Inflammatory macrophage (primary cell): ENCODE data around the gene ABCB8.
A peak's percentile ranks its signal among the peaks of the same experiment; 100 is the strongest.

Experiments
- DNase-seq, 2 donors: peaks; one replicate each; pipeline ENCODE4 v3.0.0-alpha.2; 2020 to 2022

ABCB8 gene

GRCh38 chr7:151057989-151058780 is 29.9 kb downstream of the ABCB8 start:
- peak; percentile 99 to 100 for DNase-seq

GRCh38 chr7:151058781-151059366 is 30.6 kb downstream of the ABCB8 start:
- DNase-seq: peak; percentile 10 to 12

GRCh38 chr7:151059367-151060112 is 31.3 kb downstream of the ABCB8 start, which contains the start of gene SLC4A2:
TSS of gene SLC4A2 (plus strand) at chr7:151059589. CDS start at chr7:151061988, 2,399 bp downstream.
- peak; percentile 57 to 62 for DNase-seq

- no peak for DNase-seq
Observed at GRCh38 chr7:151060113-151060415, 31.8 kb downstream of the ABCB8 start.

- DNase-seq: peak in 1 of 2 donors; percentile 14
Observed at GRCh38 chr7:151060416-151061212, 32.4 kb downstream of the ABCB8 start.

GRCh38 chr7:151061213-151062110 is 33.2 kb downstream of the ABCB8 start:
- DNase-seq: no peak

GRCh38 chr7:151062111-151062398 is 33.8 kb downstream of the ABCB8 start:
- DNase-seq: no peak

GRCh38 chr7:151062399-151063211 is 34.4 kb downstream of the ABCB8 start:
- DNase-seq: no peak

- no peak for DNase-seq
Observed at GRCh38 chr7:151063212-151063561, 34.9 kb downstream of the ABCB8 start.

- DNase-seq: no peak
Observed at GRCh38 chr7:151064454-151064853, 36.2 kb downstream of the ABCB8 start.

GRCh38 chr7:151064993-151065392 is 36.7 kb downstream of the ABCB8 start:
- DNase-seq: no peak

GRCh38 chr7:151065516-151065915 is 37.3 kb downstream of the ABCB8 start:
- DNase-seq: no peak

GRCh38 chr7:151066273-151066974 is 38.2 kb downstream of the ABCB8 start:
- DNase-seq: no peak

- DNase-seq: no peak
Observed at GRCh38 chr7:151068069-151068773, 40.0 kb downstream of the ABCB8 start.

- DNase-seq: no peak
Observed at GRCh38 chr7:151069841-151070573, 41.8 kb downstream of the ABCB8 start.

GRCh38 chr7:151070574-151070960 is 42.3 kb downstream of the ABCB8 start:
- DNase-seq: no peak

GRCh38 chr7:151071032-151071866 is 43.0 kb downstream of the ABCB8 start:
- DNase-seq: no peak

GRCh38 chr7:151073990-151074389 is 45.7 kb downstream of the ABCB8 start:
- DNase-seq: no peak
